NCI-H1417 treated with DMSO at 0.1 percent for 48 hours (cell line): ENCODE data around the gene ZNF793.

Experiments used
- DNase-seq: peaks from one replicate; lab custom pipeline; 2025; lab: John Stamatoyannopoulos, UW

Gene ZNF793

DNA sequence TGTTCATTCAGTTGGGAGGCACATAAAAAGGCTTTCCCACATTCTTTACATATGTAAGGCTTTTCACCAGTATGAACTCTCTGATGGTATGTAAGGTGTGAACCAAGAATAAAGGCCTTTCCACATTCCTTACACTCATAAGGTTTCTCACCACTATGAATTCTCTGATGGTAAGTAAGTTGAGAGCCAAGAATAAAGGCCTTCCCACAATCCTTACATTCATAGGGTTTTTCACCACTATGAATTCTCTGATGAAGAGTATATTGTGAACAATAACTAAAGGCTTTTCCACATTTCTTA lies 58.6 kb downstream of the ZNF793 start:
- no peak for DNase-seq

DNA sequence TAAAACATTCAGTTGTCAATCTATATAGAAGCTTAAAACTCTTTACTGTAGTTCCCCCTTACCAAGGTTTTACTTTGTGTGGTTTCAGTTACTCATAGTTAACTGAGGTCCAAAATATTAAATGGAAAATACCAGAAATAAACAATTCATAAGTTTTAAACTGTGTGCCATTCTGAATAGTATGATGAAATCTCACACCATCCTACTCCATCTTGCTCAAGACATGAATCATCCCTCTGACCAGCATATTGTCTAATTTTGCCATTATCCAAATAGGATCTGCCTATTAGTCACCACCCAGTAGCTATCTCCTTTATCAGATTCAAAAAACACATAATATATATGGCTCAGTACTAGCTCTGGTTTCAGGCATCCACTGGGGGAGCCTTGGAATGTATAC lies 65.5 kb downstream of the ZNF793 start:
- no peak for DNase-seq

DNA sequence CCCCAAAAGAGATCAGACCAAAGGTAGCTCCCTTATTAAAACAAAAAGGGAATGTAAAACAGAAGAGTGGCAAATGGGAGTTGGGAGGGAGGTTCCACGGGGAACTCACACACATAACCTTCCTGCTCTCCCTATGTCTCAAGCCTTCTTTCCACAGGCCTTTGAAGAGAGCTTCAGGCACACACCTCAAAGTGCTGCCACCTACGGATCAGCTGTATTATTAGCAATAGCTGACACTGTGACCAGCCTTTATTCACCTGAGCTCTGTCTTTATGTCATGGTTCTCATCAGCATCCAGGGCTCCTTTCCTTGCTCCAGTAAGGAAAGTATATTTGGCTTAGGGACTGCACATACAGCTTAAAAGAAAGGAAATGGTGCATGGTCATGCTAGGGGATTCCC lies 76.6 kb downstream of the ZNF793 start:
- DNase-seq = no peak
